HFF-Myc (cell line): Measurements from ENCODE around the gene GXYLT2.

Source experiments
- DNase-seq: peaks from one replicate; pipeline ENCODE4 v3.0.0-alpha.2; 2011; ENCODE audit warnings: low read depth; ENCODE audit errors: extremely low read depth
- H3K4me3 ChIP-seq: replicated peaks from 2 replicates; pipeline ENCODE4 v1.5.1; 2011; ENCODE audit warnings: low read depth, mild to moderate bottlenecking, control low read depth, low read length
- TF ChIP-seq, protein P1 (sequence below): IDR thresholded peaks from 2 replicates; pipeline ENCODE4 v1.5.1; 2012; ENCODE audit warnings: mild to moderate bottlenecking, low read depth, low read length, control low read depth; ENCODE audit errors: missing control alignments

GXYLT2 gene, protein sequence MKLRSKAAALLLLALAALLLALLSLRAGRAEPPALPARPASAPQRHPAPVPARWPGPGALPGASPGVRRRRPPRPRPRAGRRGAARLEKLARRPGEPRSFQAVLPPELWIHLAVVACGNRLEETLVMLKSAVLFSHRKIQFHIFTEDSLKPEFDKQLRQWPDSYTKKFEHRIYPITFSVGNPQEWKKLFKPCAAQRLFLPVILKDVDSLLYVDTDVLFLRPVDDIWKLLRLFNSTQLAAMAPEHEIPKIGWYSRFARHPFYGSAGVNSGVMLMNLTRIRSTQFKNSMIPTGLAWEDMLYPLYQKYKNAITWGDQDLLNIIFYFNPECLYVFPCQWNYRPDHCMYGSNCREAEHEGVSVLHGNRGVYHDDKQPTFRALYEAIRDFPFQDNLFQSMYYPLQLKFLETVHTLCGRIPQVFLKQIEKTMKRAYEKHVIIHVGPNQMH

DNA sequence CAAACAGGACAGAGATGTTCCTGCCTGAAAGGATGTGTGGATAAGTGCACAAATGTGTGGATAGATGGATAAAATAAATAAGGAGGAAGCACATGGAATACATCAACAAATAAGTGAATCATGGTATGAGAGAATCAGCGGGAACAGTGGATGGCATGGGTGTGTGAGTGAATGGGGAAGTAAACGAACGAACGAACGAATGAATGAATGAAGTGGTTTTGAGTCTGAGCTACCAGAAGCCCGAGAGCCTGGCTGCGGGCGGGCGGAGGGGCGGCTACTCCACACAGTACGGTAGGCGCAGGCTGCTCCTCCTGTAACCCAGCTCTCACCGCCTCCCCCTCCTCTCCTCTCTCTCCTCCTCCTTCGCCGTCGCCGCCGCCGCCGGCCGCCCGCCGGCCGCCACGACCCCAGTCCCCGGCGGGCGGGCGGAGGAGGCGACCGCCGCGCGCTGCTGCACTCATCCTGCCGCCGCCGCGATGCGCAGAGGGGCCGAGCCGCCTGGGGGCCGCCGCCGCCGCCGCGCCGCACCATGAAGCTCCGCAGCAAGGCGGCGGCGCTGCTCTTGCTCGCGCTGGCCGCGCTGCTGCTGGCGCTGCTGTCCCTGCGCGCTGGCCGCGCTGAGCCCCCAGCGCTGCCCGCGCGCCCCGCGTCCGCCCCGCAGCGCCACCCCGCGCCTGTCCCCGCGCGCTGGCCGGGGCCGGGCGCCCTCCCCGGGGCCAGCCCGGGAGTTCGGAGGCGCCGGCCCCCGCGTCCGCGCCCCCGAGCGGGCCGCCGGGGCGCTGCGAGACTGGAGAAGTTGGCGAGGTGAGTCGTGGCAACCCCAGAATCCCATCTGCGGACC lies at the start of gene GXYLT2:
GXYLT2 (plus strand) TSS at position 342 of the 841 bp plus-strand sequence; CDS start at position 530, 188 bp downstream.
- TF ChIP-seq, protein P1, sequence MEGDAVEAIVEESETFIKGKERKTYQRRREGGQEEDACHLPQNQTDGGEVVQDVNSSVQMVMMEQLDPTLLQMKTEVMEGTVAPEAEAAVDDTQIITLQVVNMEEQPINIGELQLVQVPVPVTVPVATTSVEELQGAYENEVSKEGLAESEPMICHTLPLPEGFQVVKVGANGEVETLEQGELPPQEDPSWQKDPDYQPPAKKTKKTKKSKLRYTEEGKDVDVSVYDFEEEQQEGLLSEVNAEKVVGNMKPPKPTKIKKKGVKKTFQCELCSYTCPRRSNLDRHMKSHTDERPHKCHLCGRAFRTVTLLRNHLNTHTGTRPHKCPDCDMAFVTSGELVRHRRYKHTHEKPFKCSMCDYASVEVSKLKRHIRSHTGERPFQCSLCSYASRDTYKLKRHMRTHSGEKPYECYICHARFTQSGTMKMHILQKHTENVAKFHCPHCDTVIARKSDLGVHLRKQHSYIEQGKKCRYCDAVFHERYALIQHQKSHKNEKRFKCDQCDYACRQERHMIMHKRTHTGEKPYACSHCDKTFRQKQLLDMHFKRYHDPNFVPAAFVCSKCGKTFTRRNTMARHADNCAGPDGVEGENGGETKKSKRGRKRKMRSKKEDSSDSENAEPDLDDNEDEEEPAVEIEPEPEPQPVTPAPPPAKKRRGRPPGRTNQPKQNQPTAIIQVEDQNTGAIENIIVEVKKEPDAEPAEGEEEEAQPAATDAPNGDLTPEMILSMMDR = no peak
- peak within 1 kb of the TSS; percentile 53 for H3K4me3 ChIP-seq
- no peak for DNase-seq

DNA sequence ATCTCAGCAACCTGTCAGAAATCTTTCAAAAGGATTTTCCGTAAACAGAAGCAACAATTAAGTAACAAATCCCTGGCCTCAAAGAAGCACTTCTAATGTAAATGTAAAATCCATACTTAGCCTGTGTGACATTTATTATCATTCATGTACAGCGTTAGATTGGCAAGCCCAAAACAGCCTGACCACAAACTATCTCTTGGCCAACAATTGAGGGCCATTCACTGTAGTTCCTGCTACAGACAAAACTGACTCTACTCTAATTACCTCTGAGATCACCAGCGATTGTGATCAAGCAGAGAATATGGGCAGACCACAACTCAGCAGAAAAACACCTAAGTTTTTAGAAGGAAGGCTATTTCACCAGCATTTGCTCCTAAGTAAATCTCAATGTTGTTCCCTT lies 48.8 kb upstream of the GXYLT2 start:
- no peak overlapping the region for H3K4me3 ChIP-seq
- TF ChIP-seq, protein P1 = no peak
- no peak for DNase-seq

DNA sequence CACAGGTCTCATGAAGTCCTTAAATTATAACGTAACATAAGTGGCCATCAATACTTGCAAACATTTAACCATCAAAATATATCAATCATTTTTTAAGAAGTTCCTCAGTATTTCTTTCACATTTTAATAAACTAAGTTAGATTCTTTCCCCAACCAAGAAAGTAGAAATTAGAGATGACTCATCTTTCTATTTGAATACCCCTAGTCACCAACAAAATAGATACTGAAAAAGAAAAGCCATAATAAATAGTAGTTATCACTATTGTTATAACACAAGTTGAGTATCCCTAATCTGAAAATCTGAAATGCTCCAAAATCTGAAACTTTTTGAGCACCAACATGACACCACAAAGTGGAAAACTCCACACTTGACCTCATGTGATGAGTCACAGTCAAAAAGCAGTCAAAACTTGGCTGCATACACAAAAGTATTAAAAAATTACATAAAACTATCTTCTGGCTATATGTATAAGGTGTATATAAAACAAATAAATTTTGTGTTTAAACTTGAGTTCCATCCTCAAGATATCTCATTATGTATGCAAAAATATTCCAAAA lies 43.3 kb upstream of the GXYLT2 start:
- H3K4me3 ChIP-seq = no peak overlapping the region
- TF ChIP-seq, protein P1 = no peak
- no peak for DNase-seq

DNA sequence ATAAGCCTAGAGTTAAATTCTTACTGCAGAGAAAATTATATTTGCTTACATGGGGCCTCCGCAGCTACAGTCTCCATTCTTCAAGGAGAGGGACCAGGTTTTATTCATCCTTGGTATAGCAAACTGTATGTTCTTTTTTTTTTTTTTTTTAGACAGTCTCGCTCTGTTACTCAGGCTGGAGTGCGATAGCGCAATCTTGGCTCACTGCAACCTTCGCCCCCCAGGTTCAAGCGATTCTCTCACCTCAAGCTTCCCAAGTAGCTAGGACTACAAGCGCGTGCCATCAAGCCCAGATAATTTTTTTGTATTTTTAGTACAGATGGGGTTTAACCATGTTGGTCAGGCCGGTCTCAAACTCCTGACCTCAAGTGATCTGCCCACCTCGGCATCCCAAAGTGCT lies 41.7 kb upstream of the GXYLT2 start:
- no peak for DNase-seq
- TF ChIP-seq, protein P1 = no peak
- H3K4me3 ChIP-seq = peak overlapping the region; percentile 98; the same call in 1 of the 2 replicates

DNA sequence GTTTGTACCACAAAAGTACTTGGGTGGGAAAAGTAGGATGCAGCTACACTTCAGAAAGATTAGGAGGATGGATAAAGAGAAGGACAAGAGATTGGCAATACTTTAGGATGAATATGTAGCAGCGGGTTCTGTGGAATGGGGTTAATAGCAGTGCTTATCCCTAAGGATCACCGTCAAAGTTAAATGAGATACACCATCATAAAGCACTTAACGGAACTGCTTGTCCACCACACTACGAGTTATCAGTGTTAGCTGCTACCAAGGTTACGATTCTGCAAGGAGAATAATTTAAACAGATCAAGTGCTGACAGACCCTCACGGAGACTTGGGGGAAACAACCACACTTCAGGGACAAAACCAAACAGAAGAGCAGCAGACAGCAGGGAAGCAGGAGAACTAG lies 40.6 kb upstream of the GXYLT2 start:
- TF ChIP-seq, protein P1 = no peak
- H3K4me3 ChIP-seq = peak overlapping the region; percentile 98
- no peak for DNase-seq

DNA sequence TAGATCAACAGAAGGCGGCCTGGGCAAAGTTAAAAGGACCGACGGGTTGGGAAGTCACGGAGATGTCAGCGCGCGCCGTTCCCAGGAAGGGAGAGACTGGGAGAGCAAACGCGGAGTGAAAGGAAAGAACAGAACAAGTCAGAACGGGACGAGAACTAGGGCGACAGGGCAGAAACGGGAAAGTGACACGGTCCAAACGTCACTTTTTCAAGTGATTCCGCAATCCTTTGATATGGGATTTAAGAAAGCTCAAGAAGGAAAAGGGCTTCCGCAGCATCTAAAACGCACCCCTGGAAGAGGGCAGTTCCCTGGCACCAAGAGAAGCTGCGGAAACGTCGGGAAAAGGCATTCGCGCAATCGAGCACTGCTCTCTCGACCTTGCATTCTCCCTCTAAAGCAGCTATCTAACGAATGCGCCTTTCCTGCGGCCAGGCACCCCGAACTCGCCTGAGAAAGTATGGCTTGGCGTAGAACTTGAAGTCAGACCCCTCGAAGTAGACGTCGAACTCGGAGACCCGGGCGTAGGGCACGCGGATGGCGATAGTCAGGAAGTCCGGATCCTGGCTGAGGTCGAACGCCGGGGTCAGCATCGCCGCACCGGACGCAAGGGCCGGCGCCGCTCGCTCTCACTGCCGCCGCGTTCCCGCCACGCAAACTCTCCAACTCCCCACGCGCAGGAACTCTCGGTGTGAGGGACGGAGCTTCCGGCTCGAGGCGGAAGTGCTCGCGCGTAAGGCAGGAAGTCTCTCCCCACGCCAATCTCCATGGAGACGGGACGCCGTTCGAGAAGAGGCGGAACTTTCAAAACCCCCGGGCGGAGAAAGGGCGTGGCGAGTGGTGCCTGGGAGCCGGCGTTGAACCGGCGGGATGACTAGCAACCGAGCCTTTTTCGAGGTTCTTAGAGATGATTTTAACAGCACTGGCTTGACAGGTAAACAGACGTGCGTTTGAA lies 39.8 kb upstream of the GXYLT2 start, which contains the start of gene SHQ1:
SHQ1 (minus strand) TSS at position 695 of the 952 bp plus-strand sequence; CDS start at position 590, 105 bp downstream.
- peak within 1 kb of the TSS; percentile 98 for H3K4me3 ChIP-seq
- TF ChIP-seq, protein P1 = no peak
- peak; percentile 78 for DNase-seq
